Stimulated activated CD8-positive, alpha-beta memory T cell treated with anti-CD3 and anti-CD28 coated beads, Interleukin-15, amount 100 ng/mL, for 24 hours (primary cell): ENCODE data around the gene ASAP2.

Source experiments
- DNase-seq: peaks from one replicate; pipeline ENCODE4 v3.0.0-alpha.2; 2020; ENCODE audit warnings: low read depth

ASAP2 gene

DNA sequence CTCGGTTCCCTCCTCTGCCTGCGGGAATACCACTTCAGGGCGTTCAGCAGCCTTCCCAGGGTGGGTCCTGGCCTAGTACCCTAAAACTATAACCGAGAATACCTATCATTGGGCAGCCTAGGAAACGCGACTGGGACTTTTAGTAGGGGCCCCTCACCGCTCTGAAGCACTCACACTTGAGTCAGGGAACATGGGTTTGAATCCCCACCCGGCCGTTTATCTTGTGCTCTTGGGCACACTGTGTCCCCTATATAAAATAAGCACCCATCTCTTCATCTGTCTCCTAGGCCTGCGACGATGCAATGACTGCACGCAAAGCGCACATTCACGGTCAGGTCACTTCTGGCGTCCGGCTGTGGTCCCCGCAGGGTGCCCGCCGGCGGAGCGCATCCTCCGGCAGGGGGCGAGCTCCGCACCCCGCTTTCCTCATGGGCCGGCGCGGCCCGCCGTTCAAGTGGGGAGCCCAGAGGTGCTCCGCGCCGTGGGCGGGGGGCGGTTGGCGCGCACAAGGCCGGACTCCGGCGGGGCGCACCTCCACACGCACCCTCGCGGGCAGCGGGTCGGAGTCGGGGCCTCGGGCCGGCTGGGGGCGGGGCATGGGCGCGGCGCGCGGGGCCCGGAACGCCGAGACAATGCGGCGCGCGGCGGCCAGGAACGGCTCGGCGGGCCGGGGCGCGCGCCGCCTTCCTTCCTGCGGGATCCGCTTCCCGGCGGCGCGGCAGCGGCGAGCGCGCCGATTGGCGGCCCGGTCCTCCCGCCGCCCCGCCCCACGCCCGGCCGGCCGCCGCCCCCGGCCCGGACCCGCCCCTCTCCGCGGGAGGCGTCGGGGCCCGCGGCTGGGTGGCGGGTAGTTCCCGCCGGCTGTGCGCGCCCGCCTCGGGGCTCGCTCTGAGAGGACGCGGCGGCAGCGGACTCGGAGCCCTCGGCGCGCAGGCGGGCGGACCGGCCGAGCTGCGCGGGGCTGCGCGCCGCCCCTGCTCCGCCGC, at the start of gene ASAP2:
Gene ASAP2 (plus strand): TSS at position 850 of the 986 bp plus-strand sequence. CDS start 293 bp downstream, outside the sequence.
- no peak for DNase-seq

DNA sequence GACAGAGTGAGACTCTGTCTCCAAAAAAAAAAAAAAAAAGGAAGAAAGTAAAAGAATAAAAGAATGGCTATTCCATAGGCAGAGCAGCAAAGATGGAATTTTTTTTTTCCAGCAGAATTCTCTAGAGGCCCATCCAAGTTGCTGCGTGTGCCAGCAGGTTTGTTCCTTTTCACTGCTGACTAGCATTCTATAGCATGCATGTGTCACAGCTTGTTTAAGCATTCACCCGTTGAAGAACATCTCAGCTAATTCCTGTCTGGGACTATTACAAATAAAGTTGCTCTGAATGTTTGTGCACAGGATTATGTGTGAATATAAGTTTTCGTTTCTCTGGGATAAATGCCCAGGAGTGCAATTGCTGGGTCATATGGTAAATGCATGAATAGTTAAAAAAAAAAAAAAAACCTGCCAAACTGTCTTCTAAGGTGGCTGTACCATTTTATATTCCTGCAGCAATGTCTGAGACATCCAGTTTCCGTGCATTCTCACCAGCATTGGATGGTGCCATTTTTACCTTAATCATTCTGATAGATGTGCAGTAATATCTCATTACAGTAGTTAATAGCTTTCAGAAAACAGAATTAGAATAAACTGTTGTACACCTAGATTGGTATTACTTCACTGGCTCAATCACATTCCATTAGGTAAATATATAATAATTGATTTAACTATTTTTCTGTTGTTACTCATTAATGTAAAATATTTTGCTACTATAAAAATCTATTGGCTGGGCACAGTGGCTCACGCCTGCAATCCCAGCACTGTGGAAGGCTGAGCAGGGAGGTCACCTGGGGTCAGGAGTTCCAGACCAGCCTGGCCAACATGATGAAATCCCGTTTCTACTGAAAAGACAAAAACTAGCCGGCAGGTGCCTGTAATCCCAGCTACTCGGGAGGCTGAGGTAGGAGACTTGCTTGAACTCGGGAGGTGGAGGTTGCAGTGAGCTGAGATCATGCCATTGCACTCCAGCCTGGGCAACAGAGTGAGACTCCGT, 47.5 kb upstream of the ASAP2 start:
- DNase-seq, result no peak

DNA sequence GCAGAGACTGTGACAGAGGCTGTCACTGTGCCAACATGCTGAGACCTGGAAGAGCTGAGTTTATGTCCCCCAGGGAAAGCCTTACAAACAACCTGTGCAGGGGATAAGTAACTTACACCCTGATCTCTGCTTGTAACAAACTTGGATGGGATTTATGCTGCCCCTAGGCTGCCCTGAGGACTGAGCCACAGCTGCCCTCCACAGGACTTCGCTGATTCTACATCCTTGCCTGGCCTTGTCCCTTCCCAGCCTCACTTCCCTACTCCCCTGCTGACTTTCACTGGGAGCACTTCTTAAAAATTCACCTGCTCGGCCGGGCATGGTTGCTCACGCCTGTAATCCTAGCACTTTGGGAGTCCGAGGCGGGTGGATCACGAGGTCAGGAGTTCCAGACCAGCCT, 45.9 kb upstream of the ASAP2 start:
- no peak for DNase-seq

DNA sequence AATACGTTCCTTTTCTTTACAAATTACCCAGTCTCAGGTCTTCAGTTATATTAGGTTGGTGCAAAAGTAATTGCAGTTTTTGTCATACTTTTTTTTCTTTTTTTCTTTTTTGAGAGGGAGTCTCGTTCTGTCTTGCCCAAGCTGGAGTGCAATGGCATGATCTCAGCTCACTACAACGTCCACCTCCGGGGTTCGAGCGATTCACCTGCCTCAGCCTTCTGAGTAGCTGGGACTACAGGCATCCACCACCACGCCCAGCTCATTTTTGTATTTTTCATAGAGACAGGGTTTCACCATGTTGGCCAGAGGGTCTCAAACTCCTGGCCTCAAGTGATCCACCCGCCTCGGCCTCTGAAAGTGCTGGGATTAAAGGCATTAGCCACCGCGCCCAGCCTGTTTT, 43.8 kb upstream of the ASAP2 start:
- no peak for DNase-seq

DNA sequence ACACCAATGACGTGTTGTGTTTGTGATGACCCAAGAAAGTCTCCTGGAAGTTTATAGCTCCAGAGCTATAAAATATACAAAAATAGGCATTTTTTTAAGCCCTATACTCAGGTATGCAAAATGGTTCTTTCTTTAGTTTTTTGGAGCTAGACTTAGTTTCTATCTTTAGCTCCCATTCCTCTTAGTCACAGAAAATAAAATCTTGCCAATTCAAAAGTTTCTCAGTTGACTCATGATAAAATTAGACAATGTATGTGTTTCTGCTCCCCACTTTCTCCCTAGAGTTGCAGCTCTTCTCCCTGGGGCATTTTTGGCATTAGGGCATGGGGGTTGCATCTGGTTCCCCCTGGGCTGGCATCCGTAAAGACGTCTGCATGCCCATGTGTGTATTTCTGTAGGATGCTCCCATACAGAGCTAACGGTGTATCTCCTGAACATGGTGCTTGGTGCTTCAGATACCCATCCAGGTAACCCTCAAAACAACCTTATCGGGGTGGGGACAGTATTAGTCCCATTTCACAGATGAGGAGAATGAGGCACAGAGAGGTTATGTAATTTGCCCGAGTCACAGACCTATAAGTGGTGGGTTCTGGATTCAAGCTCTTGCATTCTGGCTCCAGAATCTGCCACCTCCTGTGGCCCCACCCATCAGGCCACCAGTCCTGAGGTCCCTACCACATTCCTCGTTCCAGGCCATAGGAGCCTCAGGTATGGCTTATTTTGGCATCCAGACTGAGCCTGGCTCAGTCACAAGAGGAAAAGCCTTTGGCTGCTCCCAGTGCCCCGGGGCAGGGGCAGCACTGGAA, 43.1 kb upstream of the ASAP2 start:
- DNase-seq, result no peak

DNA sequence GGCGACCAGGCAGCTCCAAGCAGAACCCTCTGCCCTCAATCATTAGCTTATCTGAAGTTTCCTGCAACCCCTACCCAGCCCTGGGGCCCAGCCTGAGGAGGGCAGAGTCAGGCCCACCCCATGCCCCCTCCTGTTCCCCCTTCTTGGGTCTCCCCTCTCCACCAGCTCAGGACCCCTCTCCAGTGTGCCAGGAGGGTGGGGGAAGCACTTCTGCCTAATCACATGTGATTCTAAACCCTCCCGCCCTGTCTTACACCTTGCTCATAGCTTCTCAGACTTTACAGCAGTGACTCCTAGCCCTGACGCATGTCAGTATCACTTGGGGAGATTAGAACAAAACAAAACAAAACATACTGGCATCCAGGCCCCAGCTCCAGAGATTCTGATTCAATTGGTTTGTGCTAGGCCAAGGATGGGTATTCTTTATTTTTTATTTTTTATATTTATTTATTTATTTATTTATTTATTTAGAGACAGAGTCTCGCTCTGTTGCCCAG, 42.5 kb upstream of the ASAP2 start:
- no peak for DNase-seq

DNA sequence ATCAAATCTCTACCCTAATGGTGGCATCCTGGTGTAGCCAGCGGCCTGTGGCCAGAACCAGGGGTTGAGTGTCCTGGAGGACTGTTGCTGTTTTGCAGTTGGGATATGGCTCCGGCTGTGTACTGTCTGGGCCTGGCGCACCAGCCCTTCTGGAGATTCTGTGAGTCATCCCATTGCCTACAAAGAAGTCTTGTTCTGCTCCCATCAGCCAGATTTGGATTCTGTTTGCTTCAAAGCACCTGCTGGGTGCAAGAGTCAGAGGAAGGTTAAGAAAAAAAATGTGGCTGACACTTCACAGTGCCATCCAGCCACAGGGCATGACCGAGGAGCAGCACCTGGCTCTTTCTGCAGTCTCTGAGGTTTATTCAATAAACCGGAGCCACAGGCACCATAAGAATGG, 41.0 kb upstream of the ASAP2 start:
- DNase-seq, result no peak

DNA sequence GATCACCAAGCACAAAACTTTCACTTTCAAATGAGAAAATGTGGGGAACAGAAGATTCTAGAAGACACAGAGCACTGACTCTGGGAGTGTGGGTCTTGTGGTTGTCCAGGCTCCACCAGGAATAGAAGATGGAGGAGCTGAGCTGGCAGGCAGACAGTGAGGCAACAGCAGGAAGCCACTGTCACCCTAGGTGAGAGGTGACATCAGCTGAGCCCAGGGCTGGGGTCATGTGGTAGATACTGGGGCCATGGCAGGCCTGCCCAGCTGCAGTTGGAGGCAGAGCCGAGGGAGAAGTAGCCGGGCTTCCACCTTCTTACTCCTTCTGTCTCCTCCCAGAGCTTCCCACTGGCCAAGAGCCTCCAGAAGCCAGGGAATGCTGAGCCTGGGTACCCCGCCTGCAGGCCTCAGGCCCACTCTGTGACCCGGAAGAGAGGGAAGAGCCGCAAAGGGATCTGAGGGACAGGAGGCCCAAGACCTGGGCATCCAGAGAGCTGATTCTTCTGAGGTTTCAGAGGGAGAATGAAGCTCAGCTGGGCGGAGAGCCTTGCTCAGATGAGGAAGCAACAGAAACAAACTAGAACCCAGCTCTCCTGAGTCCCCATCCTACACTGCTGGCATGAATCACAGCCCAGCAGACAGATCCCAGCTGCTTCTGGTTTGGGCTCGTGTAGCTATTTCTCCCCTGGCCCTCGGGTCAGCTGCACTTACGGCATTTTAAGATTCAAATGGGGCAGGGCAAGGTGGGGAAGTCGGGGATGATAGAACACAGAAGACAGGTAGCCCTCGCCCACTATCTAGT, 39.8 kb upstream of the ASAP2 start:
- no peak for DNase-seq

DNA sequence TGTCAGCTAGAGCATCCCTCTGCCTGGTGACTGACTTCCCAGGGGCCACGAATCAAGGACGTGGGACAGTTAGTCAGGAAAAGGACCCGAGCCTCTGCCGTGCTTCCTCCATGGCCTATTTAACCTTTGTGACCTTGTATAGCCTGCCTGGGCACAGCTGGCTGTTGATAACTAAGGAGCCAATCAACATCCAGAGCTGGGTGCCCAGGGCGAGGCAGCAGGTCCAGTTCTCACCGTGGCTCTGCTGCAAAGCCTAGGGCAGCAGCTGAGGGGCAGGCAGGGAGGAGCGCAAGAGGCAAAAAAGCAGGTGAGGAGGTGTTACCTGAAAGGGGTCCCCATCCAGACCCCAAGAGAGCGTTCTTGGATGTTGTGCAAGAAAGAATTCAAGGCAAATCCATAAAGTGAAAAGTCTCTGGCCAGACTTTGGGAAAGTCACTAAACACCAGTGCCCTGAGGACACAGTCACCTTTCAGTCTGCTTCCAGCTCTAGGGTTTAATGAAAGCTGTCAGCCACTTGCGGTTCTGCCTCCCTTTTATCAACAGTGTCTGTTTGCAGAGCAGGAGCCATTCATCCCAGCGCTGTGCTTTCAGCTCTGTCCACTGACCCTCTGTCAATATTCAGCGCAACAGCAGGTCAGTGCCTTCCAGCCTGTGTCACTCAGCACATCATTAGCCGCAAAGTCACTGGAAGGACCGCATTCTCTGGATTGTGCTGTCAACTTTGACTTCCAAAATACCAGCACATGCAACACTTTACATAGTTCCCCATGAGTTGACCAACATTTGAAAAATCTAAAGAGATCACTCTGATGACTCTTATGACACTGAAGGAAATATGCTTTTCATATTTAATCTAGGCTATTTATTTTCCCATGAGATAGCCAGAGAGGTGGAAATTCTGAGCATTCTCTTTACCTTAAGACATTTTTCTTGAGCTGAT, 38.6 kb upstream of the ASAP2 start:
- DNase-seq, result no peak

DNA sequence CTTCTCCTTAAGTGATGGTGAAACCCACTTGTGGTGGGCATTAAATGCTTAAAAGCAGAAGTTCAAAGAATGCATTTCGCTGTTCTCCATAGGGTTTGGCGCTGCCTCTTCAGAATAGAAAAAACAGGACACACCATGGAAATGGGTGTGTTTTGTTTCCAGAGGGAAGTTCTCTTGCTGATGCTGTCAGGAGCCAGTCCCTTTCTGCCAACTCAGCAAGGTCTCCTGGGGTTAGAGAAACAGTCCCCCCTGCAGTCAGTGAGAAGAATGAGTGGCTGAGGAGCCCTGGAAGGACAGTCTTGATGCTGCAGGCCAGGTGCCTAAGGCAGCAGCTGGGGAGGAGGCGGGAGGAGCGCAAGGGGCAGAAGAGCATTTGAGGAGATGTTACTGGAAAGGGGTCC, 37.8 kb upstream of the ASAP2 start:
- no peak for DNase-seq

DNA sequence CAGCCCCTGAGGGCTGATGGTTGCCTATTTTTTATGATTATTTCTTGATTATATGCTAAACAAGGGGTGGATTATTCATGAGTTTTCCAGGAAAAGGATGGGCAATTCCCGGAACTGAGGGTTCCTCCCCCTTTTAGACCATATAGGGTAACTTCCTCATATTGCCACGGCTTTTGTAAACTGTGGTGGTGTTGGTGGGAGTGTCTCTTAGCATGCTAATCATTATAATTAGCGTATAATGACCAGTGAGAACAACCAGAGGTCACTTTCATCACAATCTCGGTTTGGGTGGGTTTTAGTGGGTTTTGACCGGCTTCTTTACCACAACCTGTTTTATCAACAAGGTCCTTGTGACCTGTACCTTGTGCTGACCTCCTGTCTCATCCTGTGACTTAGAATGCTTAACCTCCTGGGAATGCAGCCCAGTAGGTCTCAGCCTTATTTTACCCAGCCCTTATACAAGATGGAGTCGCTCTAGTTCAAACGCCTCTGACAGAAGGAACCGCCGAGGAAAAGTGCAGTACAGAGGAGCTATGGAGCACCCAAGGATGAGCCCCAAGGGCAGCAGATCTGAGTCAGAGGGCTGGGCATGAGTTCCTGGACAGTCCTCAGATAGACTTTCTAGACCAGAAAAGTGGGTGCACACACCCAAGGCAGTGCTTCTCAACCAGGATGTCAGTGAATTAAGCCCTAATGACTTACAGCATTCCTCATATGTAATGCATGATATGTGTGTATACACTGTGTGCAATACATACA, 37.1 kb upstream of the ASAP2 start:
- no peak for DNase-seq

DNA sequence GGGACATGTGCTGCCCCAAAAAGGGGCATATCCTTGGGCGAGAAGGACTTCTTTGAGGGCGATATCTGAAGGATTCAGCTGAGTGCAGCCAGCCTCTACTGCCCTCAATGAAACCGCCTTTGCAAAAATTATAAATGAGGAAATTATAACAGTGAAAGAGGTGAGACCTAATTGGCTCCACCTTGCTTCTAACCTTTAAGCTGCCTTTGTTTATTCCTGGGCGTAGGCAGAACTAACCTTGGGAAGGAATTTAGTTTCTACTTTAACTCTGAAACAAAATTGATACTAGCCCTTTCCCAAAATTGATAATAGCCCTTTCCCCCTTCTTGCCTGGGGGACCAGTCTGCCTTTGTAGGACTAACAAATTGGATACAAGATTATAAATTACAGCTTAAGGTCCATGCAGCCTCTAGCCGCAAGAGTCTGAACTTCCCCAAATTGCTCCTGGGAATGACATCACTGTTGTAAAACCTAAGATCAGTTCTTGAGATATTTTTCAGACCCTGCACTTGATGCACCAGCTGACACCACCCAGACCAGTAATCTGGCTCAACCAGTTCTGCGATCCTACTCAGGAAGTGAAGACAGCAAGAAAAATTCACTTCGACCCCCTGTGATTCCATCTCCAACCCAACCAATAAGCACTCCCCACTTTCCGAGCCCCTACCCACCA, 36.0 kb upstream of the ASAP2 start:
- no peak for DNase-seq

DNA sequence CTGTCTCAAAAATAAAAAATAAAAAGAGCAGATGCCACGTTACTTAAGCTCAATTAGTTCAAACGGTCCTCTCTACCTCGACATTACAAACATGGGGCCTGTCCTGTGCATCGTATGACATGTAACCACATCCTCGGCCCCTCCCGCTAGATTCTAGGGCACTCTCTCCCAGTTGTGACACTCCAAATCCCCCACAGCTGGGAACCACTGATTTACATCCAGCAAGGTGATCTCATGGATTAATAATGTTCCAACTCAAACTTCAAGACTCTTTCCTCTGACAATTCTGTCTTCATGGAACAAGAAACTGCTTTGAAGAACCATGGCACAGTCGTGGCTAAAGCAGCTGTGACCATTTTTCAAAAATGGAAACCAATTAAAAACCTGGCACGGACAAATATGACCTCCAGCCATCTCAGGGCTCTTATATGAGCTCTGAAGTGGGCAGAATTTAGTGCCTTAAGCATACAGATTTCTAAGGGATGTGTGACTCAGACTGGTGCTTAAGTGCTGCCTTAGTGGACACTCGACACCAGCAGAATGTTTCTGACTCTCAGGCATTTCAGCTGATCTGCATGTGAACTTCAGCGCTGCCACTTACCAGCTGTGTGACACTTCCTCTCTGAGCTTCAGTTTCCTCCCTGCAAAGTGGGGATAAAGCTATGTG, 31.7 kb upstream of the ASAP2 start:
- DNase-seq, result no peak

DNA sequence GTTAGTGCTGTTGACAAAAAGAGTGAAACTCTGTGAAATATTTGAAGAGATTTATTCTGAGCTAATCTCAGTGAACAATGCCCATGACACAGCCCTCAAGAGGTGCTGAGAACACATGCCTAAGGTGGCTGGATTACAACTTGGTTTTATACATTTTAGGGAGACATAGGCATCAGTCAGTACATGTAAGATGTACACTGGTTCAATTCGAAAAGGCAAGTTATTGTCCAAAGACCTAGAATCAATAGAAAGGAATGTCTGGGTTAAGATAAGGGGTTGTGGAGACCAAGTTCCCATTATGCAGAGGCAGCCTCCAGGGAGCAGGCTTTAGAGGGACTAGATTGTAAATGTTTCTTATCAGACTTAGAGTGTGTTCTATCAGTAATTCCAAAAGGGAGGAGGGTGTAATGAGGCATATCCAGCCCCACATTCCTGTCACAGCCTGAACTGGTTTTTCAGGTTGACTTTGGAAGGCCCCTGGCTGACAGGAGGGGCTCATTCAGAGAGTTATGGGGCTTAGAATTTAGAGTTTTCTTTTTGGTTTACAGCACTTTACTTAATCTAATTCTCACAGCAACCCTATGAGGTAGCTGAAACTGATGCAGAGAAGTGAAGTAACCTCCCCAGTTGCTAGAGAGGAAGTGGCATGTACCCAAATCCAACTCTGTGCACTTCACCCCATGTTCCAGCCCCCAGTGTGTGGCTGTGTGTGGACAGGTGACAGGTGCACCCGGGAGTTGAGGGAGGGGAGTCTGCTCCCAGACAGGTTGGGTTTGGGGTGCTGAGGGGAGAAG, 28.3 kb upstream of the ASAP2 start:
- no peak for DNase-seq

DNA sequence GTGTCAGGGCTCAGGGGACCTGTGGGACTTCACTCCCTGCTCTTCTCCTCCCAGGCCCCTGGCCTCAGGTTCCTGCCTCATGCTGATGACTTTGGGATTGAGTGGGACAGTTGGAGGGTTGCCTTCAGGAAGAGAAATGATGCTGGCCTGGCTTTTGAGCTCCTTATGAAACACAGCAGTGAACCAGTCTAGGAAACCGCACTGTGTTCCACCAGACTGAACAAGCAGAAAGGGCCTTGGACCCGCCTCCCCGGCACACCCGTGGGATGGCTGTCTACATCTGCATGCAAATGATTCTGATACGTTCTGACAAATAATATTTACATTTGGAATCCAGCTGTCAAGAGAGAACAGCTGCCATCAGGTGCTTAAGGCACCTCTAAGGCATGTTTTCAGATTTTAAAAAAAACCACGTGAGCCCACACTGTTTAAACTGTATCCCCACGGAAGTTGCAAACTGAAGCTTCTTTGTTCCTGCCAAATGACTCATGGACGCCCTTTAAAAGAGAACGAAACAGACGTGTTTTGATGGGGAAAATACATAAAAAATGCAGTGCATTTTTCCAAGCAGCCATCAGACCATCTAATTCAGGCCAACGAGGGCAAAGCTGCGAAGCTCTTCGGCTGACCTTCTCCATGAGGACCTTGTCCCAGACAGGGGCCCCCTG, 27.6 kb upstream of the ASAP2 start:
- DNase-seq, result no peak

DNA sequence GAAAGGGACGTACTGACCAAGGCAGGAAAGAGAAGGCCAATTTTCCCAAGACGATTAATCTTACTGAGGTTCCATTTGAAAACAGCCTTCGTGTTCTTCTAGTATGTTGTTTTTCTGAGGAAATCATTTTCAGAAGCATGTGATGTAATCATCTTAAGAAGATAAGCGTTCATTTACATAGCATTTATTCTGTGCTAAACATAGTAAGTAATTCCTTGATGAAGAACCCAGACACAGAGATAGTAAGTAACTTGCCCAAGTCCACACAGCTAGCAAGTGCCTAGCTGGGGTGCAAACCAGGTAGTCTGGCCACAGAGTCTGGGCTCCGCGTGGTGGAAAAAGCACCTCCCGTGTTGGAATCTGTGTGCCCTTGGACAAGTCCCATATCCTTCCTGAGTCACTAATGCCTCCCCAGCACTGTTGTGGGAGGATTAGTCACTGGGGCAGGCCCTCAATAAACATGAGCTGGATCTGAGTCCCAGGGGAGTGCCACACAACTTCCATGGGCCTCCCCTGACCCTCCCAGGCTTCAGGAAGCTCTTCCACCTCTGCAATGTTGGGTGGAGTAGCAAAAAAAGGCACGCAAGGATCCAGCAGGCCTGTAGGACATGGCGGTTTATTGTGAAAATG, 26.9 kb upstream of the ASAP2 start:
- no peak for DNase-seq
